Measurements from ENCODE around the gene PPOX. TPM values are rescaled to one million over a fixed set of nuclear protein-coding genes. Genes with fewer than 3 reads are reported as not detected.

Gene PPOX
- total RNA-seq, 1 donor from 2014 or later: 23.3 TPM

GRCh38 chr1:161216945-161217712 lies 50.9 kb downstream of the PPOX start:
- Histone ChIP-seq H3K4me3 (peak overlapping the region; percentile 49), H3K36me3 (peaks cover 33% of the 10 kb centered on the region), H3K4me1 (no peaks in the 10 kb centered on the region), H3K27ac (peak overlapping the region; percentile 88), H3K9me3 (no peaks in the 10 kb centered on the region), H3K27me3 (no peaks in the 10 kb centered on the region)
- no peak for DNase-seq
- TF ChIP-seq, protein P1, sequence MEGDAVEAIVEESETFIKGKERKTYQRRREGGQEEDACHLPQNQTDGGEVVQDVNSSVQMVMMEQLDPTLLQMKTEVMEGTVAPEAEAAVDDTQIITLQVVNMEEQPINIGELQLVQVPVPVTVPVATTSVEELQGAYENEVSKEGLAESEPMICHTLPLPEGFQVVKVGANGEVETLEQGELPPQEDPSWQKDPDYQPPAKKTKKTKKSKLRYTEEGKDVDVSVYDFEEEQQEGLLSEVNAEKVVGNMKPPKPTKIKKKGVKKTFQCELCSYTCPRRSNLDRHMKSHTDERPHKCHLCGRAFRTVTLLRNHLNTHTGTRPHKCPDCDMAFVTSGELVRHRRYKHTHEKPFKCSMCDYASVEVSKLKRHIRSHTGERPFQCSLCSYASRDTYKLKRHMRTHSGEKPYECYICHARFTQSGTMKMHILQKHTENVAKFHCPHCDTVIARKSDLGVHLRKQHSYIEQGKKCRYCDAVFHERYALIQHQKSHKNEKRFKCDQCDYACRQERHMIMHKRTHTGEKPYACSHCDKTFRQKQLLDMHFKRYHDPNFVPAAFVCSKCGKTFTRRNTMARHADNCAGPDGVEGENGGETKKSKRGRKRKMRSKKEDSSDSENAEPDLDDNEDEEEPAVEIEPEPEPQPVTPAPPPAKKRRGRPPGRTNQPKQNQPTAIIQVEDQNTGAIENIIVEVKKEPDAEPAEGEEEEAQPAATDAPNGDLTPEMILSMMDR (IDR thresholded peaks at IDR 0.05): no peak
- intact Hi-C loops (cut with DNase I): no loop called here
- ATAC-seq: peak; percentile 80

DNA sequence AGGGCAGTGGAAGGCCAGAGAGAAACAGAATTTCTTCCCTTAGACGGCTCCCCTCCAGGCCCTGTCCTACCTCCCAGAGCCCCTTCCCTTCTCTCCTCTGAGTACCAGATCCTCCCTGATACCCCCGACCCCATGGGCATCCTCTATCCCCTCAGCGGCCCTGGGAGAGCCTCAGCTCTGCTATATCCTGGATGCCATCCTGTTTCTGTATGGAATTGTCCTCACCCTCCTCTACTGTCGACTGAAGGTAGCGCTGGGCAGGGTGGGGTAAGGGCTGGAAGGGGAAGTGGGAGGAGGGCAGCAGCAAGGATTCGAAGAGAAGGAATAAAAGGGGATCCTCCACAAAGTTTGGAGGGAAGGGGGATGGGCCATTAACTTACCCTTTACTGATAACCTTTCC lies 51.6 kb downstream of the PPOX start:
- Histone ChIP-seq H3K36me3 (peaks cover 26% of the 10 kb centered on the region), H3K27me3 (no peaks in the 10 kb centered on the region), H3K4me1 (no peaks in the 10 kb centered on the region), H3K27ac (peak overlapping the region; percentile 38), H3K9me3 (no peaks in the 10 kb centered on the region), H3K4me3 (peak overlapping the region; percentile 28)
- intact Hi-C loops (cut with DNase I): no loop called here
- DNase-seq: no peak
- ATAC-seq: no peak
- TF ChIP-seq, protein P1 (IDR thresholded peaks at IDR 0.05): no peak

GRCh38 chr1:161218301-161219077 lies 52.3 kb downstream of the PPOX start:
- no peak for DNase-seq

DNA sequence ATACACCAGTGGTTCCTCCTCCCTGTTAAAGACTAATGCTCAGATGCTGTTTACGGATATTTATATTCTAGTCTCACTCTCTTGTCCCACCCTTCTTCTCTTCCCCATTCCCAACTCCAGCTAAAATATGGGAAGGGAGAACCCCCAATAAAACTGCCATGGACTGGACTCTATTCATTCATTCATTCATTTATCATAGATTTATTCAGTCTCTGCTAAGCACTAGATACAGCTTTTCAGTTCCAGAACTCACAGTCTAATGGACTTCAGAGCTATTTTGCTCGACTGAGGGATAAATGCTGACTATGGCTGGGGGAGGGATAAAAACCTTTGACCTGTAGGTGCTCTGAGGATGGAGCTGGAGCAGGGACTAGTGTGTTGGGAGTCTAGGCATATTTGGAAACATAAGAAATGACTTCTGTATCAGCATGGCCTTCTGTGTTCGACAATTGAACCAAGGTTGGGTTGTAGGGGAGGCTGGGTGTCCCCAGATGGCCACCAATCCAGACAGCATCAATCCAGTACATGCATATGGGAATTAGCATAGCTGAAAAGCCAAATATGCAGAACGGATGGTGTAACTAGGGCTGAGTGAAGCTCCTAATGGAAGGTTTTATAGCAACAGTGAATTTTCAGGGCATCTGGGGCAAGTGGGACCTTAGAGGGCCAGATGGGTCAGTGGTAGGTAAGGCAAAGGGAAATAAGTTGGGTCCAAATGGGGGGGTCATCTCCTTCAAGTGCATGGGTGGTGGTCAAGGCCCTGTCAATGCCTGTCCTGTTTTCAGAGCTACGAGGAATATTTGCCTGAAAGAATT lies 53.1 kb downstream of the PPOX start:
- ATAC-seq: no peak
- Histone ChIP-seq H3K9me3 (no peaks in the 10 kb centered on the region), H3K4me1 (no peaks in the 10 kb centered on the region), H3K27me3 (no peaks in the 10 kb centered on the region), H3K36me3 (peaks cover 11% of the 10 kb centered on the region), H3K4me3 (no peak overlapping the region), H3K27ac (no peak overlapping the region)
- intact Hi-C loops (cut with DNase I): no loop called here
- no peak for DNase-seq
- TF ChIP-seq, protein P1 (IDR thresholded peaks at IDR 0.05): no peak

More at GRCh38 chr1:161218301-161219077, 52.3 kb downstream of the PPOX start:
- TF ChIP-seq, protein P1 (IDR thresholded peaks at IDR 0.05): no peak
- Histone ChIP-seq H3K27ac (no peak overlapping the region), H3K27me3 (no peaks in the 10 kb centered on the region), H3K9me3 (no peaks in the 10 kb centered on the region), H3K36me3 (peaks cover 19% of the 10 kb centered on the region), H3K4me1 (no peaks in the 10 kb centered on the region), H3K4me3 (peak overlapping the region; percentile 28)
- ATAC-seq: no peak
- intact Hi-C loops (cut with DNase I): no loop called here

DNA sequence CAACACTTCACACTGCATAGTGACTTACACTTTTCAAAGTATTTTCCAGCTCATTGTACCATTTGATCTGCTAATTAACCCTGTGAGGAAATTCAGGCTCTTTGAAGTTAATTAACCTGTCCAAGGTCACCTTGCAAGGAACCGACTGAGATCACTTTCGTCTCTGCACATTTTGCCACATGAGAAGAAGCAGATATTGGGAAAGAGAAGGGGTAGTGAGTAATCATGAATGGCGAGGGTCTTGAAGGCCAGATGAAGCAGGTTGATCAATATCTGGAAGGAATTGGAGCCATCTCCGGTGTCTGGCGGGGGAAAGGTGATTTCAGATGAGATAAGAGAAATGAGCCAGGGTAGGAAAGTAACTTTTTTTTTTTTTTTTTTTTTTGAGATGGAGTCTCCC lies 53.8 kb downstream of the PPOX start:
- H3K36me3 ChIP-seq: peaks cover 4% of the 10 kb centered on the region
- H3K4me1 ChIP-seq: peaks cover 2% of the 10 kb centered on the region
- no peak overlapping the region for H3K27ac ChIP-seq
- H3K9me3 ChIP-seq: no peaks in the 10 kb centered on the region
- ATAC-seq: no peak
- H3K27me3 ChIP-seq: no peaks in the 10 kb centered on the region
- intact Hi-C loops (cut with DNase I): loop anchor here (10.0 kb wide), 1 partner anchor 165 kb away; no protein-coding TSS in a partner anchor
- TF ChIP-seq, protein P1 (IDR thresholded peaks at IDR 0.05): no peak
- DNase-seq: no peak
- H3K4me3 ChIP-seq: no peak overlapping the region
